Mesodermal cell (in vitro differentiated cells): ENCODE data around the gene CHD9.

Experiments
- H3K27ac ChIP-seq: 2 replicates; pipeline ENCODE4 v1.7.0; 2013; ENCODE audit warnings: mild to moderate bottlenecking, low read depth, low read length, moderate library complexity; ENCODE audit not compliant: severe bottlenecking
- H3K36me3 ChIP-seq: 2 replicates; pipeline ENCODE4 v1.7.1; 2013; ENCODE audit warnings: mild to moderate bottlenecking, low read length, moderate library complexity; ENCODE audit not compliant: control insufficient read depth, insufficient read depth
- H3K4me1 ChIP-seq: one replicate; pipeline ENCODE4 v1.7.1; 2013; ENCODE audit warnings: mild to moderate bottlenecking, low read length; ENCODE audit not compliant: insufficient read depth, control insufficient read depth, poor library complexity, severe bottlenecking
- H3K4me3 ChIP-seq: 2 replicates; pipeline ENCODE4 v1.7.0; 2013; ENCODE audit warnings: low read length, control low read depth, mild to moderate bottlenecking; ENCODE audit not compliant: insufficient read depth, poor library complexity, severe bottlenecking; ENCODE audit errors: extremely low read depth
- H3K9me3 ChIP-seq: 2 replicates; pipeline ENCODE4 v1.7.1; 2013; ENCODE audit warnings: mild to moderate bottlenecking, low read length, moderate library complexity; ENCODE audit not compliant: control insufficient read depth
- WGBS, 2 experiments: methylation state at CpG; one replicate each; pipeline ENCODE4 v1.1.5; 2013; ENCODE audit warnings: missing lambda C conversion rate in 2 of 2; ENCODE audit not compliant: insufficient coverage in 2 of 2; 5-methylcytosine and 5-hydroxymethylcytosine counted together

The CHD9 gene

GRCh38 chr16:53115773-53116172 lies 61.0 kb downstream of the CHD9 start:
- H3K27ac ChIP-seq = no peak overlapping the region
- peaks cover 14% of the 10 kb centered on the region for H3K36me3 ChIP-seq
- no peak overlapping the region for H3K4me3 ChIP-seq
- peaks cover 17% of the 10 kb centered on the region for H3K4me1 ChIP-seq
- 94 to 100% methylated on average over 3 to 4 of the region's 4 CpGs for WGBS, 2 experiments
- no peaks in the 10 kb centered on the region for H3K9me3 ChIP-seq

GRCh38 chr16:53121043-53121620 lies 66.3 kb downstream of the CHD9 start:
- no peaks in the 10 kb centered on the region for H3K4me1 ChIP-seq
- H3K36me3 ChIP-seq = peaks cover 14% of the 10 kb centered on the region
- H3K4me3 ChIP-seq = no peak overlapping the region
- 72 to 83% methylated on average over 2 of the region's 2 CpGs for WGBS, 2 experiments
- no peaks in the 10 kb centered on the region for H3K9me3 ChIP-seq
- H3K27ac ChIP-seq = peak overlapping the region; percentile 41

GRCh38 chr16:53121661-53122060 lies 66.9 kb downstream of the CHD9 start:
- peaks cover 14% of the 10 kb centered on the region for H3K36me3 ChIP-seq
- peak overlapping the region; percentile 41 for H3K27ac ChIP-seq
- 100% methylated on average over 1 of the region's 1 CpG for WGBS, 2 experiments
- no peak overlapping the region for H3K4me3 ChIP-seq
- no peaks in the 10 kb centered on the region for H3K9me3 ChIP-seq
- no peaks in the 10 kb centered on the region for H3K4me1 ChIP-seq

GRCh38 chr16:53123747-53124146 lies 69.0 kb downstream of the CHD9 start:
- WGBS, 2 experiments = 80% methylated on average over 1 of the region's 3 CpGs; no CpG with 5 or more reads in 1 of the 2 experiments

GRCh38 chr16:53126390-53126789 lies 71.6 kb downstream of the CHD9 start:
- H3K4me3 ChIP-seq = no peak overlapping the region
- H3K4me1 ChIP-seq = peaks cover 7% of the 10 kb centered on the region
- H3K9me3 ChIP-seq = no peaks in the 10 kb centered on the region
- H3K36me3 ChIP-seq = no peaks in the 10 kb centered on the region
- no peak overlapping the region for H3K27ac ChIP-seq
- WGBS, 2 experiments = 91 to 94% methylated on average over 5 of the region's 5 CpGs

More at GRCh38 chr16:53123747-53124146, 69.0 kb downstream of the CHD9 start:
- H3K9me3 ChIP-seq = no peaks in the 10 kb centered on the region
- peaks cover 12% of the 10 kb centered on the region for H3K36me3 ChIP-seq
- H3K4me3 ChIP-seq = no peak overlapping the region
- H3K27ac ChIP-seq = no peak overlapping the region
- H3K4me1 ChIP-seq = no peaks in the 10 kb centered on the region

- 46 to 49% methylated on average over 18 to 21 of the region's 25 CpGs for WGBS, 2 experiments
- Histone ChIP-seq H3K27ac (peak overlapping the region; percentile 99), H3K4me1 (peaks cover 7% of the 10 kb centered on the region), H3K36me3 (peaks cover 6% of the 10 kb centered on the region), H3K4me3 (peak overlapping the region; percentile 52), H3K9me3 (no peaks in the 10 kb centered on the region)
Measured at GRCh38 chr16:53129281-53130158, 74.7 kb downstream of the CHD9 start.

GRCh38 chr16:53130159-53131049 lies 75.6 kb downstream of the CHD9 start:
- peaks cover 7% of the 10 kb centered on the region for H3K4me1 ChIP-seq
- no peaks in the 10 kb centered on the region for H3K9me3 ChIP-seq
- H3K36me3 ChIP-seq = peaks cover 6% of the 10 kb centered on the region
- peak overlapping the region; percentile 73 for H3K4me3 ChIP-seq
- H3K27ac ChIP-seq = peak overlapping the region; percentile 99
- WGBS, 2 experiments = 0 to 1% methylated on average over 70 to 84 of the region's 115 CpGs

- H3K36me3 ChIP-seq = peaks cover 6% of the 10 kb centered on the region
- H3K4me3 ChIP-seq = peak overlapping the region; percentile 73
- peak overlapping the region; percentile 99 for H3K27ac ChIP-seq
- WGBS, 2 experiments = 0% methylated on average over 1 to 8 of the region's 46 CpGs
- peaks cover 7% of the 10 kb centered on the region for H3K4me1 ChIP-seq
- no peaks in the 10 kb centered on the region for H3K9me3 ChIP-seq
Measured at GRCh38 chr16:53131050-53131362, 76.2 kb downstream of the CHD9 start.

- peak overlapping the region; percentile 69 for H3K27ac ChIP-seq
- H3K9me3 ChIP-seq = no peaks in the 10 kb centered on the region
- WGBS, 2 experiments = 0% methylated on average over 47 to 50 of the region's 77 CpGs
- peak overlapping the region; percentile 73 for H3K4me3 ChIP-seq
- peaks cover 6% of the 10 kb centered on the region for H3K36me3 ChIP-seq
- H3K4me1 ChIP-seq = peaks cover 7% of the 10 kb centered on the region
Measured at GRCh38 chr16:53131363-53132071, 76.7 kb downstream of the CHD9 start.

- no peaks in the 10 kb centered on the region for H3K9me3 ChIP-seq
- peaks cover 7% of the 10 kb centered on the region for H3K4me1 ChIP-seq
- WGBS, 2 experiments = 95% methylated on average over 3 of the region's 6 CpGs; no CpG with 5 or more reads in 1 of the 2 experiments
- H3K36me3 ChIP-seq = peaks cover 6% of the 10 kb centered on the region
- peak overlapping the region; percentile 73 for H3K4me3 ChIP-seq
- H3K27ac ChIP-seq = no peak overlapping the region
Measured at GRCh38 chr16:53132406-53132805, 77.6 kb downstream of the CHD9 start.
